Nephron progenitor cell (in vitro differentiated cells): ENCODE measurements around the gene UTS2.

Experiments
- DNase-seq: peaks from one replicate; pipeline ENCODE4 v3.0.0; 2021
- H3K27ac Mint-ChIP-seq: 2 replicates; pipeline ENCODE4 v1.8.0; 2021; ENCODE audit warnings: mild to moderate bottlenecking, moderate library complexity, mixed read lengths
- H3K27me3 Mint-ChIP-seq: 2 replicates; pipeline ENCODE4 v1.8.0; 2021; ENCODE audit warnings: mild to moderate bottlenecking, low read depth, mixed read lengths; ENCODE audit not compliant: poor library complexity
- H3K36me3 Mint-ChIP-seq: 2 replicates; pipeline ENCODE4 v1.8.0; 2021; ENCODE audit warnings: low read depth, mixed read lengths
- H3K4me1 Mint-ChIP-seq: 2 replicates; pipeline ENCODE4 v1.8.0; 2021; ENCODE audit warnings: mixed read lengths
- H3K4me3 Mint-ChIP-seq: 2 replicates; pipeline ENCODE4 v1.8.0; 2021; ENCODE audit warnings: mild to moderate bottlenecking, moderate library complexity, mixed read lengths
- H3K9me3 Mint-ChIP-seq: 2 replicates; pipeline ENCODE4 v1.8.0; 2021; ENCODE audit warnings: mild to moderate bottlenecking, moderate library complexity, mixed read lengths
- TF ChIP-seq, protein P1 (sequence below): fragments of 200-600 bp; sonication (generic); IDR thresholded peaks from 2 replicates; pipeline ENCODE4 v1.5.0; 2021; ENCODE audit warnings: antibody characterized with exemption

Gene UTS2

DNA sequence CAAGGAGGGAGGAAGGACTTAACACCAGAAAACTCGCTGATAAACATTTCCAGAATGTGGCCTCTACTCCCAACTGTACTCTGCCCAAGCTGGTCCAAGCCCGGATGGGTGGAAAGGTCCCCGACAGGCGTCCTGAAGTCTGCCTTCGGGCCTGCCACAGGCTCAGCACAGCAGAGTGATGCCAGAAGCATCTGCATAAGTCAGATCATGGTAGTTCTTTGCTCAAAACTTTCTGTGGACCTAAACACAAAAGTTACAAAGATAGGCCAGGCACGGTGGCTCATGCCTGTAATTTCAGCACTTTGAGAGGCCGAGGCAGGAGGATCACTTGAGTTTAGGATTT, 790 bp upstream of the UTS2 start:
- H3K27ac Mint-ChIP-seq, result no peak overlapping the region
- DNase-seq, result no peak
- H3K4me1 Mint-ChIP-seq, result peaks cover 17% of the 10 kb centered on the region
- no peaks in the 10 kb centered on the region for H3K9me3 Mint-ChIP-seq
- H3K4me3 Mint-ChIP-seq, result no peak overlapping the region
- TF ChIP-seq, protein P1, sequence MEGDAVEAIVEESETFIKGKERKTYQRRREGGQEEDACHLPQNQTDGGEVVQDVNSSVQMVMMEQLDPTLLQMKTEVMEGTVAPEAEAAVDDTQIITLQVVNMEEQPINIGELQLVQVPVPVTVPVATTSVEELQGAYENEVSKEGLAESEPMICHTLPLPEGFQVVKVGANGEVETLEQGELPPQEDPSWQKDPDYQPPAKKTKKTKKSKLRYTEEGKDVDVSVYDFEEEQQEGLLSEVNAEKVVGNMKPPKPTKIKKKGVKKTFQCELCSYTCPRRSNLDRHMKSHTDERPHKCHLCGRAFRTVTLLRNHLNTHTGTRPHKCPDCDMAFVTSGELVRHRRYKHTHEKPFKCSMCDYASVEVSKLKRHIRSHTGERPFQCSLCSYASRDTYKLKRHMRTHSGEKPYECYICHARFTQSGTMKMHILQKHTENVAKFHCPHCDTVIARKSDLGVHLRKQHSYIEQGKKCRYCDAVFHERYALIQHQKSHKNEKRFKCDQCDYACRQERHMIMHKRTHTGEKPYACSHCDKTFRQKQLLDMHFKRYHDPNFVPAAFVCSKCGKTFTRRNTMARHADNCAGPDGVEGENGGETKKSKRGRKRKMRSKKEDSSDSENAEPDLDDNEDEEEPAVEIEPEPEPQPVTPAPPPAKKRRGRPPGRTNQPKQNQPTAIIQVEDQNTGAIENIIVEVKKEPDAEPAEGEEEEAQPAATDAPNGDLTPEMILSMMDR, result no peak
- no peaks in the 10 kb centered on the region for H3K36me3 Mint-ChIP-seq
- H3K27me3 Mint-ChIP-seq, result peaks cover 8% of the 10 kb centered on the region

DNA sequence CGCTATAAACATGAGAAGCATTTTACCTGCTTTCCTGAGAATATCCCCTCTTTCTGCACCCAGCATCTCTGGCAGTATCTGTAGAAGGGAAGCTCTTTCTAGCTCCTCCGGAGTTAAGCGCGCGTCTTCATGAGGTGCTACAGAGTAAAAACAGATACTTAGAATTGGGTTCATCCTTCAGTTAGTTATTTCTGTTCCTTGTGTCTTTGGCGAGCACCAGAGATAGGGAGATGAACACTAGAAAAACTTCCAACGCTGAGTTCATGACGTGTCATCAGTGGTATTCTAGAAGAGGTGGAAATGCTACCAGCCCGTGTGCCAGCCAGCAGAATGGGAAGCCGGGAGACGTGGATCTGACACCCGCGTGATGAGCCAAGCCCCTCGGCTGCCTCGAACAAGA, 2.1 kb downstream of the UTS2 start:
- H3K27ac Mint-ChIP-seq, result no peak overlapping the region
- no peaks in the 10 kb centered on the region for H3K36me3 Mint-ChIP-seq

DNA sequence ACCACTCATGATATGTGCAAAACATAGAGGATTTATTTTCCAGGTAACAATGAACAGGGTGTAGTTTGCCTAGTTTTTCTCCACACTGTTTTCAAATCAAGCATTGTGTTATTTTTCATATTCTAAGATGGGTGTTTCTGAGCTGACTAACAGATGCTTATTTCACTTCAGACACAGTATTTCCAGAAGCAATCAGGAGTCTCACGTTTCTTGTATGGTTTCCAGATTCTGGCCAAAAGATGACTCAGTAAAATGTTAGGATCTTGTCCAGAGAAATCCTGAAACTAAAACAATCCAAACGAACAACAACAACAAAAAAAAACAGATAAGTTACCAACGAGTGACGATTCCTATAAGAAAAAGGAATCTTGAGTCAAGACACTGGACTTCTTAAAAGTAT, 5.3 kb downstream of the UTS2 start:
- DNase-seq, result no peak
- Mint-ChIP-seq H3K27ac (no peak overlapping the region), H3K4me1 (no peaks in the 10 kb centered on the region), H3K27me3 (peaks cover 5% of the 10 kb centered on the region), H3K4me3 (no peak overlapping the region), H3K9me3 (no peaks in the 10 kb centered on the region), H3K36me3 (no peaks in the 10 kb centered on the region)
- TF ChIP-seq, protein P1, result no peak

More for the DNA sequence above, 2.1 kb downstream of the UTS2 start:
- Mint-ChIP-seq H3K27me3 (peaks cover 8% of the 10 kb centered on the region), H3K4me3 (no peak overlapping the region), H3K9me3 (no peaks in the 10 kb centered on the region), H3K4me1 (peaks cover under 1% of the 10 kb centered on the region)
- TF ChIP-seq, protein P1, result no peak
- no peak for DNase-seq

DNA sequence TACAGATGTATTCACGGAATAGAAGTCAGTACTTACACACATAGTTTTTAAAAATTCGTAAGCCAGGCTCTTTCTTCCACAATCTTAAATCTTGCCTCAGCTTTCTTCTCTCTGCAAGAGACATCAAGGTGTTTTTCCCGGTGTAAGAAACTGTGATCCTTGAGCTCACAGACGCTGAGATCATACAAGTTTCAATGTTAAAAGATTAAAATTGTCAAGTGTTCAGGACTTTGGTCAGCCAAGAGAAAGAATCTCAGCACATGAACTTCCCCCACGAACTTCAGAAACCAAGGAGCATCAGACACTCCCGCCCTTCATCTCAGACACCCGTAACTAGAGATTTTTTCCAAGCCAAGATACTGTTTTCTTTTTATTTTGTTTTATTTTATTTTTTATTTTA, 6.2 kb downstream of the UTS2 start:
- H3K4me3 Mint-ChIP-seq, result no peak overlapping the region
- peaks cover 5% of the 10 kb centered on the region for H3K27me3 Mint-ChIP-seq
- H3K36me3 Mint-ChIP-seq, result peaks cover 1% of the 10 kb centered on the region
- H3K27ac Mint-ChIP-seq, result no peak overlapping the region
- no peak for DNase-seq
- TF ChIP-seq, protein P1, result no peak
- no peaks in the 10 kb centered on the region for H3K4me1 Mint-ChIP-seq
- H3K9me3 Mint-ChIP-seq, result no peaks in the 10 kb centered on the region

DNA sequence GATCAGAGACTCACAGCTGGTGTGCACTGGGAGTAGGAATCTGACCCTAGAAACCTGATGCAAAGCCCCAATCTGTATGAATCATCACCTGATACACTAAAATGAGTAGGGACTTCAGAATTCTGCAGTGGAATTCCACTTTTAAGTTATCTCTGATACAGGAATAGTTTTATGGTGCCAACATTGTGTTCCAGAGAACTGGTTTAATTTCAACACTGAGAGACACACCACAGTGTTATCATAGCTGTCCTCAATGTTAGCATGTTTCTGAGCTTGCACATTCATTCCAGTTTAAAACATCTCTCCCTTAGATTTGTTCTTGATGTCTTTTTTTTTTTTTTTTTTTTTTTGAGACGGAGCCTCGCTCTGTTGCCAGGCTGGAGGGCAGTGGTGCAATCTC, 7.1 kb downstream of the UTS2 start:
- TF ChIP-seq, protein P1, result no peak
- Mint-ChIP-seq H3K4me3 (no peak overlapping the region), H3K27ac (no peak overlapping the region), H3K9me3 (peaks cover 7% of the 10 kb centered on the region), H3K36me3 (peaks cover 10% of the 10 kb centered on the region), H3K27me3 (peaks cover 3% of the 10 kb centered on the region), H3K4me1 (no peaks in the 10 kb centered on the region)
- no peak for DNase-seq

DNA sequence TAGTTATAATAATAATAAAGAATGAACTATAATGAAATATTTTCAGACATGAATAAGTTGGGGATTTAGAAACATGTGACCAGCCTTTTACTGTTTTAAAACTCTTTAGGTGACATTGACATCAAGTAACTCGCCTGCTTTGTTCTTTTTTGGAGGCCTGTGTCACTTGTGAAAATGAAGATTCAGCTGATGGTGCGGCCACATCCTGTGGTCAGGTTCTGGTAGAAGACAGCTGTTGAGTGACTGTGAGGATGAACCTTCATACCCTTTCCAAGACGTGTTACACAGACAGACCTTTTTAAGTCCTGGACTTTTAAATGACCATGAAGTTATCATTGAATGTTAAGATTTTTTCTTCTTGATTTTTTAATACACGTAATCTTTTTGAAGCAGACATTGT, 10.3 kb downstream of the UTS2 start:
- peaks cover 43% of the 10 kb centered on the region for H3K36me3 Mint-ChIP-seq
- no peaks in the 10 kb centered on the region for H3K4me1 Mint-ChIP-seq
- no peaks in the 10 kb centered on the region for H3K27me3 Mint-ChIP-seq
- H3K27ac Mint-ChIP-seq, result no peak overlapping the region
- TF ChIP-seq, protein P1, result no peak
- peaks cover 39% of the 10 kb centered on the region for H3K9me3 Mint-ChIP-seq
- DNase-seq, result no peak
- H3K4me3 Mint-ChIP-seq, result no peak overlapping the region
